ENCODE data around the gene FRMD4A.

Gene FRMD4A

GRCh38 chr10:14299556-14299955 lies 31.2 kb downstream of the FRMD4A start:
- no peak for DNase-seq
- Histone ChIP-seq H3K9me3 (ENCODE audit: control insufficient read depth, low read length) (no peaks in the 10 kb centered on the region), H3K27ac (ENCODE audit: insufficient read depth, low read length, poor library complexity, severe bottlenecking) (no peak overlapping the region), H3K36me3 (ENCODE audit: control insufficient read depth, insufficient read depth, low read length) (no peaks in the 10 kb centered on the region), H3K4me3 (ENCODE audit: insufficient read depth, low read depth, low read length, poor library complexity, severe bottlenecking) (no peak overlapping the region), H3K4me1 (ENCODE audit: control insufficient read depth, insufficient read depth, low read length, poor library complexity, severe bottlenecking) (no peaks in the 10 kb centered on the region), H3K27me3 (replicated peaks; ENCODE audit: control insufficient read depth, insufficient read depth, low read length, poor library complexity, severe bottlenecking) (no peaks in the 10 kb centered on the region)

GRCh38 chr10:14296065-14296709 lies 34.5 kb downstream of the FRMD4A start:
- Histone ChIP-seq H3K36me3 (ENCODE audit: control insufficient read depth, insufficient read depth, low read length) (no peaks in the 10 kb centered on the region), H3K4me1 (ENCODE audit: control insufficient read depth, insufficient read depth, low read length, poor library complexity, severe bottlenecking) (no peaks in the 10 kb centered on the region), H3K27ac (ENCODE audit: insufficient read depth, low read length, poor library complexity, severe bottlenecking) (no peak overlapping the region), H3K27me3 (replicated peaks; ENCODE audit: control insufficient read depth, insufficient read depth, low read length, poor library complexity, severe bottlenecking) (no peaks in the 10 kb centered on the region), H3K9me3 (ENCODE audit: control insufficient read depth, low read length) (no peaks in the 10 kb centered on the region), H3K4me3 (ENCODE audit: insufficient read depth, low read depth, low read length, poor library complexity, severe bottlenecking) (no peak overlapping the region)
- no peak for DNase-seq

- H3K27ac ChIP-seq (ENCODE audit: insufficient read depth, low read length, poor library complexity, severe bottlenecking): no peak overlapping the region
- H3K9me3 ChIP-seq (ENCODE audit: control insufficient read depth, low read length): no peaks in the 10 kb centered on the region
- no peaks in the 10 kb centered on the region for H3K27me3 ChIP-seq (replicated peaks; ENCODE audit: control insufficient read depth, insufficient read depth, low read length, poor library complexity, severe bottlenecking)
- no peak for DNase-seq
- H3K4me1 ChIP-seq (ENCODE audit: control insufficient read depth, insufficient read depth, low read length, poor library complexity, severe bottlenecking): no peaks in the 10 kb centered on the region
- no peaks in the 10 kb centered on the region for H3K36me3 ChIP-seq (ENCODE audit: control insufficient read depth, insufficient read depth, low read length)
- H3K4me3 ChIP-seq (ENCODE audit: insufficient read depth, low read depth, low read length, poor library complexity, severe bottlenecking): no peak overlapping the region
These were observed 36.2 kb downstream of the FRMD4A start for GRCh38 chr10:14294347-14295059.

- H3K27ac ChIP-seq (ENCODE audit: insufficient read depth, low read length, poor library complexity, severe bottlenecking): no peak overlapping the region
- no peaks in the 10 kb centered on the region for H3K36me3 ChIP-seq (ENCODE audit: control insufficient read depth, insufficient read depth, low read length)
- no peak for DNase-seq
- H3K4me3 ChIP-seq (ENCODE audit: insufficient read depth, low read depth, low read length, poor library complexity, severe bottlenecking): no peak overlapping the region
- H3K9me3 ChIP-seq (ENCODE audit: control insufficient read depth, low read length): no peaks in the 10 kb centered on the region
- H3K27me3 ChIP-seq (replicated peaks; ENCODE audit: control insufficient read depth, insufficient read depth, low read length, poor library complexity, severe bottlenecking): no peaks in the 10 kb centered on the region
- H3K4me1 ChIP-seq (ENCODE audit: control insufficient read depth, insufficient read depth, low read length, poor library complexity, severe bottlenecking): no peaks in the 10 kb centered on the region
These were observed 37.2 kb downstream of the FRMD4A start for GRCh38 chr10:14293526-14293925.

GRCh38 chr10:14291296-14291695 lies 39.4 kb downstream of the FRMD4A start:
- H3K27me3 ChIP-seq (replicated peaks; ENCODE audit: control insufficient read depth, insufficient read depth, low read length, poor library complexity, severe bottlenecking): no peaks in the 10 kb centered on the region
- no peak overlapping the region for H3K4me3 ChIP-seq (ENCODE audit: insufficient read depth, low read depth, low read length, poor library complexity, severe bottlenecking)
- no peaks in the 10 kb centered on the region for H3K4me1 ChIP-seq (ENCODE audit: control insufficient read depth, insufficient read depth, low read length, poor library complexity, severe bottlenecking)
- no peaks in the 10 kb centered on the region for H3K9me3 ChIP-seq (ENCODE audit: control insufficient read depth, low read length)
- no peak overlapping the region for H3K27ac ChIP-seq (ENCODE audit: insufficient read depth, low read length, poor library complexity, severe bottlenecking)
- H3K36me3 ChIP-seq (ENCODE audit: control insufficient read depth, insufficient read depth, low read length): no peaks in the 10 kb centered on the region
- no peak for DNase-seq

GRCh38 chr10:14285941-14286560 lies 44.7 kb downstream of the FRMD4A start:
- H3K9me3 ChIP-seq (ENCODE audit: control insufficient read depth, low read length): no peaks in the 10 kb centered on the region
- H3K27ac ChIP-seq (ENCODE audit: insufficient read depth, low read length, poor library complexity, severe bottlenecking): no peak overlapping the region
- no peak overlapping the region for H3K4me3 ChIP-seq (ENCODE audit: insufficient read depth, low read depth, low read length, poor library complexity, severe bottlenecking)
- no peaks in the 10 kb centered on the region for H3K4me1 ChIP-seq (ENCODE audit: control insufficient read depth, insufficient read depth, low read length, poor library complexity, severe bottlenecking)
- DNase-seq: no peak
- no peaks in the 10 kb centered on the region for H3K27me3 ChIP-seq (replicated peaks; ENCODE audit: control insufficient read depth, insufficient read depth, low read length, poor library complexity, severe bottlenecking)
- H3K36me3 ChIP-seq (ENCODE audit: control insufficient read depth, insufficient read depth, low read length): no peaks in the 10 kb centered on the region

- H3K36me3 ChIP-seq (ENCODE audit: control insufficient read depth, insufficient read depth, low read length): no peaks in the 10 kb centered on the region
- H3K27me3 ChIP-seq (replicated peaks; ENCODE audit: control insufficient read depth, insufficient read depth, low read length, poor library complexity, severe bottlenecking): no peaks in the 10 kb centered on the region
- no peak overlapping the region for H3K4me3 ChIP-seq (ENCODE audit: insufficient read depth, low read depth, low read length, poor library complexity, severe bottlenecking)
- H3K9me3 ChIP-seq (ENCODE audit: control insufficient read depth, low read length): no peaks in the 10 kb centered on the region
- no peak overlapping the region for H3K27ac ChIP-seq (ENCODE audit: insufficient read depth, low read length, poor library complexity, severe bottlenecking)
- no peak for DNase-seq
- no peaks in the 10 kb centered on the region for H3K4me1 ChIP-seq (ENCODE audit: control insufficient read depth, insufficient read depth, low read length, poor library complexity, severe bottlenecking)
These were observed 48.4 kb downstream of the FRMD4A start for GRCh38 chr10:14282276-14282675.

- no peak overlapping the region for H3K4me3 ChIP-seq (ENCODE audit: insufficient read depth, low read depth, low read length, poor library complexity, severe bottlenecking)
- no peaks in the 10 kb centered on the region for H3K27me3 ChIP-seq (replicated peaks; ENCODE audit: control insufficient read depth, insufficient read depth, low read length, poor library complexity, severe bottlenecking)
- H3K9me3 ChIP-seq (ENCODE audit: control insufficient read depth, low read length): no peaks in the 10 kb centered on the region
- no peaks in the 10 kb centered on the region for H3K4me1 ChIP-seq (ENCODE audit: control insufficient read depth, insufficient read depth, low read length, poor library complexity, severe bottlenecking)
- no peak overlapping the region for H3K27ac ChIP-seq (ENCODE audit: insufficient read depth, low read length, poor library complexity, severe bottlenecking)
- no peaks in the 10 kb centered on the region for H3K36me3 ChIP-seq (ENCODE audit: control insufficient read depth, insufficient read depth, low read length)
- no peak for DNase-seq
These were observed 52.2 kb downstream of the FRMD4A start for GRCh38 chr10:14278533-14278932.

GRCh38 chr10:14276210-14276609 lies 54.5 kb downstream of the FRMD4A start:
- Histone ChIP-seq H3K27ac (ENCODE audit: insufficient read depth, low read length, poor library complexity, severe bottlenecking) (no peak overlapping the region), H3K27me3 (replicated peaks; ENCODE audit: control insufficient read depth, insufficient read depth, low read length, poor library complexity, severe bottlenecking) (no peaks in the 10 kb centered on the region)
- DNase-seq: no peak

GRCh38 chr10:14271621-14272020 lies 59.1 kb downstream of the FRMD4A start:
- DNase-seq: no peak
- H3K27ac ChIP-seq (ENCODE audit: insufficient read depth, low read length, poor library complexity, severe bottlenecking): no peak overlapping the region
- H3K36me3 ChIP-seq (ENCODE audit: control insufficient read depth, insufficient read depth, low read length): no peaks in the 10 kb centered on the region
- no peaks in the 10 kb centered on the region for H3K4me1 ChIP-seq (ENCODE audit: control insufficient read depth, insufficient read depth, low read length, poor library complexity, severe bottlenecking)
- no peak overlapping the region for H3K4me3 ChIP-seq (ENCODE audit: insufficient read depth, low read depth, low read length, poor library complexity, severe bottlenecking)
- no peaks in the 10 kb centered on the region for H3K9me3 ChIP-seq (ENCODE audit: control insufficient read depth, low read length)
- no peaks in the 10 kb centered on the region for H3K27me3 ChIP-seq (replicated peaks; ENCODE audit: control insufficient read depth, insufficient read depth, low read length, poor library complexity, severe bottlenecking)

More at GRCh38 chr10:14276210-14276609, 54.5 kb downstream of the FRMD4A start:
- Histone ChIP-seq H3K9me3 (ENCODE audit: control insufficient read depth, low read length) (no peaks in the 10 kb centered on the region), H3K4me3 (ENCODE audit: insufficient read depth, low read depth, low read length, poor library complexity, severe bottlenecking) (no peak overlapping the region), H3K4me1 (ENCODE audit: control insufficient read depth, insufficient read depth, low read length, poor library complexity, severe bottlenecking) (no peaks in the 10 kb centered on the region), H3K36me3 (ENCODE audit: control insufficient read depth, insufficient read depth, low read length) (no peaks in the 10 kb centered on the region)

All from effector memory CD4-positive, alpha-beta T cell (primary cell).